WTC11 (cell line): ENCODE results near the gene HPS1. TPM values are rescaled to one million over a fixed set of nuclear protein-coding genes. Genes with fewer than 3 reads are reported as not detected.
A peak's percentile ranks its signal among the peaks of the same experiment; 100 is the strongest.

Experiments
- ATAC-seq: fragments of 200-7000 bp; cut with Tn5 transposase; 2 replicates; pipeline ENCODE4 v1.10.0; 2021; ENCODE audit warnings: mild to moderate bottlenecking, moderate library complexity
- CTCF ChIA-PET: fragments of 300-600 bp; sonication (Branson Sonifier 250); formaldehyde crosslinking; loops from one replicate; lab custom pipeline; 2021; ENCODE audit warnings: antibody characterized with exemption; lab: Charles Lee
- POLR2A ChIA-PET: fragments of 350-600 bp; sonication (Branson Sonifier 250); formaldehyde crosslinking; loops from one replicate; lab custom pipeline; 2021; ENCODE audit warnings: antibody characterized with exemption; lab: Charles Lee
- DNase-seq: peaks from one replicate; pipeline ENCODE4 v3.0.0; 2021; ENCODE audit warnings: low spot score
- H3K27ac Mint-ChIP-seq: 2 replicates; pipeline ENCODE4 v1.8.0; 2021; ENCODE audit warnings: mixed read lengths
- H3K27me3 Mint-ChIP-seq: 2 replicates; pipeline ENCODE4 v1.8.0; 2021; ENCODE audit warnings: low read depth, mild to moderate bottlenecking, moderate library complexity, mixed read lengths
- H3K36me3 Mint-ChIP-seq: 2 replicates; pipeline ENCODE4 v1.8.0; 2021; ENCODE audit warnings: mixed read lengths
- H3K4me1 Mint-ChIP-seq: 2 replicates; pipeline ENCODE4 v1.8.0; 2022; ENCODE audit warnings: mixed read lengths
- H3K4me3 Mint-ChIP-seq: 2 replicates; pipeline ENCODE4 v1.8.0; 2021; ENCODE audit warnings: mild to moderate bottlenecking, moderate library complexity, mixed read lengths
- H3K9me3 Mint-ChIP-seq: 2 replicates; pipeline ENCODE4 v1.8.0; 2021; ENCODE audit warnings: mixed read lengths
- AFF4 ChIP-seq: sonication (generic); formaldehyde crosslinking; IDR thresholded peaks from 2 replicates; pipeline ENCODE4 v1.8.1; 2023; ENCODE audit warnings: mild to moderate bottlenecking, missing genetic modification reagents, borderline replicate concordance
- ATF2 ChIP-seq: sonication (generic); formaldehyde crosslinking; IDR thresholded peaks from 2 replicates; pipeline ENCODE4 v1.8.1; 2022; ENCODE audit warnings: low read depth, missing genetic modification reagents, borderline replicate concordance
- CBFB ChIP-seq: sonication (generic); formaldehyde crosslinking; IDR thresholded peaks from 2 replicates; pipeline ENCODE4 v1.8.1; 2022; ENCODE audit warnings: mild to moderate bottlenecking, low read depth, missing genetic modification reagents
- PREB ChIP-seq: sonication (generic); formaldehyde crosslinking; IDR thresholded peaks from 2 replicates; pipeline ENCODE4 v1.8.1; 2022; ENCODE audit warnings: mild to moderate bottlenecking, missing genetic modification reagents, moderate library complexity, borderline replicate concordance
- RORB ChIP-seq: fragments of 250-450 bp; sonication (Bioruptor Pico); IDR thresholded peaks from 2 replicates; pipeline ENCODE4 v1.9.0; 2021; ENCODE audit warnings: mild to moderate bottlenecking
- TEAD4 ChIP-seq: sonication (generic); formaldehyde crosslinking; IDR thresholded peaks from 2 replicates; pipeline ENCODE4 v1.8.0; 2022; ENCODE audit warnings: mild to moderate bottlenecking, missing genetic modification reagents
- USF2 ChIP-seq: sonication (generic); formaldehyde crosslinking; IDR thresholded peaks from 2 replicates; pipeline ENCODE4 v1.8.1; 2023; ENCODE audit warnings: mild to moderate bottlenecking, missing genetic modification reagents, moderate library complexity
- ZBTB21 ChIP-seq: sonication (generic); formaldehyde crosslinking; IDR thresholded peaks from 2 replicates; pipeline ENCODE4 v1.8.1; 2023; ENCODE audit warnings: mild to moderate bottlenecking, missing genetic modification reagents, borderline replicate concordance
- ZNF219 ChIP-seq: sonication (generic); formaldehyde crosslinking; IDR thresholded peaks from 2 replicates; pipeline ENCODE4 v1.8.0; 2023; ENCODE audit warnings: missing genetic modification reagents, mild to moderate bottlenecking, borderline replicate concordance
- ZNF532 ChIP-seq: fragments of 250-450 bp; sonication (Bioruptor Pico); IDR thresholded peaks from 2 replicates; pipeline ENCODE4 v1.9.0; 2021; ENCODE audit warnings: mild to moderate bottlenecking, borderline replicate concordance
- total RNA-seq: library from RNA; stranded (reverse); gene quantifications from 3 replicates; pipeline ENCODE4 v1.2.3, GENCODE V29; 2021

The HPS1 gene
- total RNA-seq, 1 experiment from 2014 or later = 49.3 TPM

GRCh38 chr10:98444314-98445006, 2.3 kb downstream of the HPS1 start:
- H3K4me1 Mint-ChIP-seq = 0 out of 2 replicates have a peak, but pooled peaks cover 4% of the 10 kb centered on the region
- POLR2A ChIA-PET = no interaction called here
- H3K27me3 Mint-ChIP-seq = no peaks in the 10 kb centered on the region
- peaks cover 48% of the 10 kb centered on the region for H3K36me3 Mint-ChIP-seq
- CTCF ChIA-PET = interaction anchor here (1.2 to 1.3 kb wide), 2 partner anchors 19 to 21 kb away, joined by 4 to 5 read pairs; no protein-coding TSS in a partner anchor
- H3K4me3 Mint-ChIP-seq = peak overlapping the region; percentile 6; the same call in 1 of the 2 replicates
- H3K9me3 Mint-ChIP-seq = peaks cover 14% of the 10 kb centered on the region
- DNase-seq (no peak), ATAC-seq (no peak)
- TF ChIP-seq AFF4 (CRISPR knock-in tag) = no peak
- no peak for TF ChIP-seq ZNF532 (CRISPR knock-in tag)
- H3K27ac Mint-ChIP-seq = peak overlapping the region; percentile 7; the same call in 1 of the 2 replicates

- no peak for ATAC-seq
- Mint-ChIP-seq H3K27me3 (no peaks in the 10 kb centered on the region), H3K36me3 (peaks cover 83% of the 10 kb centered on the region)
- POLR2A ChIA-PET = no interaction called here
- TF ChIP-seq TEAD4 (CRISPR knock-in tag) = no peak
- no peak for TF ChIP-seq ZBTB21 (CRISPR knock-in tag)
- no peak for TF ChIP-seq RORB (CRISPR knock-in tag)
- no peak for TF ChIP-seq ATF2
- TF ChIP-seq ZNF219 (CRISPR knock-in tag) = no peak
- TF ChIP-seq, all 79 proteins: peak for 0
- Mint-ChIP-seq H3K9me3 (peaks cover 30% of the 10 kb centered on the region), H3K27ac (no peak overlapping the region), H3K4me3 (no peak overlapping the region), H3K4me1 (peaks cover 10% of the 10 kb centered on the region)
- CTCF ChIA-PET = interaction anchor here (0.5 kb wide), 1 partner anchor 11 kb away, joined by 3 read pairs; no protein-coding TSS in a partner anchor
- no peak for DNase-seq
Observed at GRCh38 chr10:98438715-98439114, 8.0 kb downstream of the HPS1 start.

- Mint-ChIP-seq H3K36me3 (peaks cover 87% of the 10 kb centered on the region), H3K9me3 (peaks cover 40% of the 10 kb centered on the region), H3K27ac (no peak overlapping the region), H3K4me3 (no peak overlapping the region), H3K4me1 (peaks cover 10% of the 10 kb centered on the region), H3K27me3 (no peaks in the 10 kb centered on the region)
- TF ChIP-seq CBFB (CRISPR knock-in tag) (no peak), PREB (CRISPR knock-in tag) (no peak), USF2 (CRISPR knock-in tag) (no peak)
- ChIA-PET CTCF (interaction anchor here (3.8 kb wide), 1 partner anchor 11 kb away, joined by 18 read pairs; no protein-coding TSS in a partner anchor), POLR2A (no interaction called here)
- ATAC-seq = no peak
- no peak for DNase-seq
Observed at GRCh38 chr10:98436704-98437103, 10.0 kb downstream of the HPS1 start.
